HCT116 (cell line): Measurements from ENCODE around the gene MANSC4.
A peak's percentile ranks its signal among the peaks of the same experiment; 100 is the strongest.

Source experiments
- ATF3 ChIP-seq: IDR thresholded peaks from 2 replicates; pipeline ENCODE4 v1.6.1; 2012
- CTCF ChIP-seq, 3 experiments: fragments of 200-600 bp in 1 of 3; sonication (generic) in 1 of 3; IDR thresholded peaks in 2 of 3; conservative IDR thresholded peaks in 1 of 3; 2 replicates each; pipeline ENCODE4 v1.5.1; 2012 to 2017; ENCODE audit warnings: low read depth in 2 of 3, low read length in 2 of 3, antibody characterized with exemption in 1 of 3, borderline replicate concordance in 1 of 3, control low read depth in 1 of 3, mild to moderate bottlenecking in 1 of 3, mixed read lengths in 1 of 3, mixed run types in 1 of 3, moderate library complexity in 1 of 3; ENCODE audit not compliant: insufficient read depth in 1 of 3
- EZH2 ChIP-seq: fragments of 200-600 bp; sonication (generic); IDR thresholded peaks from 2 replicates; pipeline ENCODE4 v1.6.1; 2017; ENCODE audit warnings: antibody characterized with exemption, mixed run types
- EZH2phosphoT487 ChIP-seq: fragments of 200-600 bp; IDR thresholded peaks from 2 replicates; pipeline ENCODE4 v1.6.1; 2018; ENCODE audit warnings: antibody characterized with exemption, borderline replicate concordance
- JUND ChIP-seq: IDR thresholded peaks from 2 replicates; pipeline ENCODE4 v1.6.1; 2012
- POLR2A ChIP-seq: IDR thresholded peaks from 2 replicates; pipeline ENCODE4 v1.7.0; 2011; ENCODE audit warnings: borderline replicate concordance; ENCODE audit not compliant: insufficient read depth, insufficient read length; ENCODE audit errors: extremely low read depth
- RAD21 ChIP-seq: IDR thresholded peaks from 2 replicates; pipeline ENCODE4 v1.6.1; 2012; ENCODE audit warnings: low read depth, mild to moderate bottlenecking
- SRF ChIP-seq: IDR thresholded peaks from 2 replicates; pipeline ENCODE4 v1.6.1; 2012; ENCODE audit warnings: low read depth
- ZFX ChIP-seq: fragments of 450-650 bp; IDR thresholded peaks from 2 replicates; pipeline ENCODE4 v1.6.1; 2017

GRCh38 chr12:27821259-27821973, 41.4 kb upstream of the MANSC4 start:
- TF ChIP-seq CTCF (IDR thresholded peaks at IDR 0.05 in 2 of 3, conservative IDR thresholded peaks at IDR 0.05 in 1 of 3; ENCODE audit: borderline replicate concordance in 1 of 3, insufficient read depth in 1 of 3, low read depth in 2 of 3, low read length in 2 of 3) = peak; percentile 56 to 82 (median 70); a peak in 4 of 6 replicates
- peak; percentile 12 for TF ChIP-seq POLR2A
- no peak for TF ChIP-seq ATF3
- no peak for TF ChIP-seq ZFX
- TF ChIP-seq JUND = no peak
- TF ChIP-seq EZH2phosphoT487 = no peak
- TF ChIP-seq RAD21 = peak; percentile 69
- no peak for TF ChIP-seq SRF
- no peak for TF ChIP-seq EZH2
